ENCODE data around the gene SCN5A. TPM values are rescaled to one million over a fixed set of nuclear protein-coding genes. Genes with fewer than 3 reads are reported as not detected.

SCN5A gene
- total RNA-seq, 1 experiment from 2014 or later, result 0.69 TPM

- no peak for DNase-seq (ENCODE audit: low read depth, low spot score)
- no peak for ATAC-seq
- Histone ChIP-seq H3K27me3 (ENCODE audit: control insufficient read depth, insufficient read depth, low read length) (no peaks in the 10 kb centered on the region), H3K9me3 (ENCODE audit: control insufficient read depth, insufficient read depth, low read depth, low read length) (no peaks in the 10 kb centered on the region), H3K27ac (ENCODE audit: low read length) (no peak overlapping the region), H3K4me3 (ENCODE audit: low read depth in 2 of 2, low read length in 2 of 2) (no peak overlapping the region), H3K36me3 (ENCODE audit: control insufficient read depth, insufficient read depth, low read length) (no peaks in the 10 kb centered on the region), H3K4me1 (ENCODE audit: control insufficient read depth, insufficient read depth, low read length) (no peaks in the 10 kb centered on the region)
- no peak for TF ChIP-seq CTCF (IDR thresholded peaks at IDR 0.05)
- no peak for TF ChIP-seq REST (IDR thresholded peaks at IDR 0.05; ENCODE audit: insufficient read depth in 1 of 2, low read depth in 2 of 2, low read length in 1 of 2)
- no peak for TF ChIP-seq SIN3A (IDR thresholded peaks at IDR 0.05; ENCODE audit: borderline replicate concordance, insufficient read depth, low read depth, low read length)
- no peak for TF ChIP-seq TCF7L2 (IDR thresholded peaks at IDR 0.05; ENCODE audit: low read depth, low read length)
- TF ChIP-seq POLR2AphosphoS5 (IDR thresholded peaks at IDR 0.05; ENCODE audit: low read depth, low read length), result no peak
- CTCF ChIA-PET, result no interaction called here
- BruUV-seq (replicated peaks), result no TSS peak
- intact Hi-C loops (cut with micrococcal nuclease; ENCODE audit: unreplicated experiment), result no loop called here
- in situ Hi-C loops (cut with HindIII; ENCODE audit: low pct_unique_long_range_greater_than_20kb, low sequenced_read_pairs), result no loop called here
- POLR2A ChIA-PET, result no interaction called here
Observed at GRCh38 chr3:38632989-38633388, 16.5 kb downstream of the SCN5A start.

GRCh38 chr3:38630606-38631005 lies 18.9 kb downstream of the SCN5A start:
- intact Hi-C loops (cut with micrococcal nuclease; ENCODE audit: unreplicated experiment) (no loop called here), in situ Hi-C loops (cut with HindIII; ENCODE audit: low pct_unique_long_range_greater_than_20kb, low sequenced_read_pairs) (no loop called here)
- Histone ChIP-seq H3K9me3 (ENCODE audit: control insufficient read depth, insufficient read depth, low read depth, low read length) (no peaks in the 10 kb centered on the region), H3K36me3 (ENCODE audit: control insufficient read depth, insufficient read depth, low read length) (no peaks in the 10 kb centered on the region), H3K4me3 (ENCODE audit: low read depth in 2 of 2, low read length in 2 of 2) (no peak overlapping the region), H3K4me1 (ENCODE audit: control insufficient read depth, insufficient read depth, low read length) (no peaks in the 10 kb centered on the region), H3K27me3 (ENCODE audit: control insufficient read depth, insufficient read depth, low read length) (no peaks in the 10 kb centered on the region), H3K27ac (ENCODE audit: low read length) (no peak overlapping the region)
- CTCF ChIA-PET, result no interaction called here
- TF ChIP-seq CTCF (IDR thresholded peaks at IDR 0.05), result no peak
- no peak for TF ChIP-seq POLR2AphosphoS5 (IDR thresholded peaks at IDR 0.05; ENCODE audit: low read depth, low read length)
- TF ChIP-seq REST (IDR thresholded peaks at IDR 0.05; ENCODE audit: insufficient read depth in 1 of 2, low read depth in 2 of 2, low read length in 1 of 2), result no peak
- no peak for TF ChIP-seq TCF7L2 (IDR thresholded peaks at IDR 0.05; ENCODE audit: low read depth, low read length)
- no peak for TF ChIP-seq SIN3A (IDR thresholded peaks at IDR 0.05; ENCODE audit: borderline replicate concordance, insufficient read depth, low read depth, low read length)
- DNase-seq (ENCODE audit: low read depth, low spot score), result no peak
- no peak for ATAC-seq
- no TSS peak for BruUV-seq (replicated peaks)
- POLR2A ChIA-PET, result no interaction called here

All from Panc1 (cell line).